ENCODE measurements around the gene PSENEN.

DNA sequence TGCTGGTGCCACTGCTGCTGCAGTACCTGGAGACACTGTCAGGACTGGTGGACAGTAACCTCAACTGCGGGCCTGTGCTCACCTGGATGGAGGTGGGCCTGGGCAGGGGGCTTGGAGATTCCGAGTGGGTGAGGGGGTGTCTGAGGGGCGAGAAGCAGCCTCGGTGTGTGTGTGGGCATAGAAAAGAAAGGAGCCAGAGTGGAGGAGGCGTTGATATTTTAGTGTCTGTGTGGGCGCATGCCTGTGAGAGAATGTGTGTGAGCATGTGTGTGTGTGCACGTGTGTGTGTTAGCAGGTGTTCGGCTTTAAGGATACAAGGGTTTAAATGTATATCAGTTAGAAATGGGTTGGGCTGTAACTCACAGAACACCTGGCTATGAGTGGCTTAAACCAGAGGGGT, 33.6 kb downstream of the PSENEN start:
- TF ChIP-seq, protein P1, sequence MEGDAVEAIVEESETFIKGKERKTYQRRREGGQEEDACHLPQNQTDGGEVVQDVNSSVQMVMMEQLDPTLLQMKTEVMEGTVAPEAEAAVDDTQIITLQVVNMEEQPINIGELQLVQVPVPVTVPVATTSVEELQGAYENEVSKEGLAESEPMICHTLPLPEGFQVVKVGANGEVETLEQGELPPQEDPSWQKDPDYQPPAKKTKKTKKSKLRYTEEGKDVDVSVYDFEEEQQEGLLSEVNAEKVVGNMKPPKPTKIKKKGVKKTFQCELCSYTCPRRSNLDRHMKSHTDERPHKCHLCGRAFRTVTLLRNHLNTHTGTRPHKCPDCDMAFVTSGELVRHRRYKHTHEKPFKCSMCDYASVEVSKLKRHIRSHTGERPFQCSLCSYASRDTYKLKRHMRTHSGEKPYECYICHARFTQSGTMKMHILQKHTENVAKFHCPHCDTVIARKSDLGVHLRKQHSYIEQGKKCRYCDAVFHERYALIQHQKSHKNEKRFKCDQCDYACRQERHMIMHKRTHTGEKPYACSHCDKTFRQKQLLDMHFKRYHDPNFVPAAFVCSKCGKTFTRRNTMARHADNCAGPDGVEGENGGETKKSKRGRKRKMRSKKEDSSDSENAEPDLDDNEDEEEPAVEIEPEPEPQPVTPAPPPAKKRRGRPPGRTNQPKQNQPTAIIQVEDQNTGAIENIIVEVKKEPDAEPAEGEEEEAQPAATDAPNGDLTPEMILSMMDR (IDR thresholded peaks at IDR 0.05), result no peak
- no peak for TF ChIP-seq POLR2A (IDR thresholded peaks at IDR 0.05)
